IPS-NIHi11 (cell line): ENCODE results near the gene ARHGAP8.
"Not testable (repeated sequence)": the region's sequence is repeated elsewhere in the genome, so short reads cannot be mapped to it uniquely, and the experiment has no call there.

Source experiments
- DNase-seq: peaks from one replicate; pipeline ENCODE4 v3.0.0; 2012; ENCODE audit warnings: mixed read lengths, low spot score

Gene ARHGAP8

GRCh38 chr22:44828193-44828592 is 75.8 kb downstream of the ARHGAP8 start:
- DNase-seq, result peak; percentile 82

GRCh38 chr22:44831885-44832284 is 79.5 kb downstream of the ARHGAP8 start:
- DNase-seq, result no peak

GRCh38 chr22:44834065-44834464 is 81.7 kb downstream of the ARHGAP8 start:
- no peak for DNase-seq

- no peak for DNase-seq
Observed at GRCh38 chr22:44837481-44837880, 85.1 kb downstream of the ARHGAP8 start.

- no peak for DNase-seq
Observed at GRCh38 chr22:44838316-44839016, 86.1 kb downstream of the ARHGAP8 start.

GRCh38 chr22:44839061-44839460 is 86.7 kb downstream of the ARHGAP8 start:
- DNase-seq, result no peak

- no peak for DNase-seq
Observed at GRCh38 chr22:44839721-44840120, 87.3 kb downstream of the ARHGAP8 start.

- DNase-seq, result no peak
Observed at GRCh38 chr22:44840611-44841322, 88.4 kb downstream of the ARHGAP8 start.

GRCh38 chr22:44842417-44842816 is 90.0 kb downstream of the ARHGAP8 start:
- no peak for DNase-seq

GRCh38 chr22:44845191-44845590 is 92.8 kb downstream of the ARHGAP8 start:
- no peak for DNase-seq

- DNase-seq, result no peak
Observed at GRCh38 chr22:44845796-44846720, 93.7 kb downstream of the ARHGAP8 start.

GRCh38 chr22:44846726-44847275 is 94.4 kb downstream of the ARHGAP8 start:
- no peak for DNase-seq

- no peak for DNase-seq
Observed at GRCh38 chr22:44847380-44847779, 95.0 kb downstream of the ARHGAP8 start.

- DNase-seq, result no peak
Observed at GRCh38 chr22:44847892-44848291, 95.5 kb downstream of the ARHGAP8 start.

- no peak for DNase-seq
Observed at GRCh38 chr22:44848296-44848741, 95.9 kb downstream of the ARHGAP8 start.

- DNase-seq, result no peak
Observed at GRCh38 chr22:44848791-44849420, 96.5 kb downstream of the ARHGAP8 start.

GRCh38 chr22:44850946-44851345 is 98.6 kb downstream of the ARHGAP8 start:
- DNase-seq, result no peak

- DNase-seq, result not testable (repeated sequence)
Observed at GRCh38 chr22:44854641-44855040, 102.3 kb downstream of the ARHGAP8 start.

- no peak for DNase-seq
Observed at GRCh38 chr22:44855855-44856254, 103.5 kb downstream of the ARHGAP8 start.

- not testable (repeated sequence) for DNase-seq
Observed at GRCh38 chr22:44858819-44859218, 106.4 kb downstream of the ARHGAP8 start.

GRCh38 chr22:44859641-44860040 is 107.3 kb downstream of the ARHGAP8 start:
- DNase-seq, result no peak

- no peak for DNase-seq
Observed at GRCh38 chr22:44860311-44860710, 107.9 kb downstream of the ARHGAP8 start.
